Smooth muscle cell (in vitro differentiated cells): Measurements from ENCODE around the gene TNS3. TPM values are rescaled to one million over a fixed set of nuclear protein-coding genes. Genes with fewer than 3 reads are reported as not detected.

ENCODE experiments used
- DNase-seq: peaks from one replicate; lab custom pipeline; 2025; ENCODE audit not compliant: unreplicated experiment; lab: John Stamatoyannopoulos, UW
- H2AFZ ChIP-seq: fragments of 200-600 bp; sonication (generic); 2 replicates; pipeline ENCODE4 v1.6.0; 2016; ENCODE audit warnings: antibody characterized with exemption, low read depth, mild to moderate bottlenecking
- H3F3A ChIP-seq: fragments of 200-600 bp; sonication (generic); 2 replicates; pipeline ENCODE4 v1.6.0; 2017; ENCODE audit warnings: antibody characterized with exemption, low read depth
- H3K27ac ChIP-seq: fragments of 200-600 bp; sonication (generic); 2 replicates; pipeline ENCODE4 v1.5.1; 2016; ENCODE audit warnings: low read depth, mild to moderate bottlenecking
- H3K27me3 ChIP-seq: fragments of 200-600 bp; sonication (generic); 2 replicates; pipeline ENCODE4 v1.6.1; 2016; ENCODE audit warnings: low read depth, mild to moderate bottlenecking
- H3K36me3 ChIP-seq: fragments of 200-600 bp; sonication (generic); 2 replicates; pipeline ENCODE4 v1.5.1; 2016; ENCODE audit warnings: low read depth
- H3K4me1 ChIP-seq: fragments of 200-600 bp; sonication (generic); 2 replicates; pipeline ENCODE4 v1.5.1; 2016; ENCODE audit warnings: low read depth
- H3K4me2 ChIP-seq: fragments of 200-600 bp; sonication (generic); 2 replicates; pipeline ENCODE4 v1.6.0; 2016; ENCODE audit warnings: mild to moderate bottlenecking
- H3K4me3 ChIP-seq: fragments of 200-600 bp; sonication (generic); 2 replicates; pipeline ENCODE4 v1.5.1; 2016; ENCODE audit warnings: mild to moderate bottlenecking
- H3K79me2 ChIP-seq: fragments of 200-600 bp; sonication (generic); 2 replicates; pipeline ENCODE4 v1.6.0; 2016; ENCODE audit warnings: low read depth, mild to moderate bottlenecking
- H3K9ac ChIP-seq: fragments of 200-600 bp; sonication (generic); 2 replicates; pipeline ENCODE4 v1.6.0; 2016; ENCODE audit warnings: low read depth
- H3K9me3 ChIP-seq: fragments of 200-600 bp; sonication (generic); replicated peaks from 2 replicates; pipeline ENCODE4 v1.5.1; 2016; ENCODE audit warnings: low read depth
- H4K20me1 ChIP-seq: fragments of 200-600 bp; sonication (generic); 2 replicates; pipeline ENCODE4 v1.6.0; 2016; ENCODE audit warnings: low read depth
- CTCF ChIP-seq: fragments of 200-600 bp; sonication (generic); IDR thresholded peaks from 2 replicates; pipeline ENCODE4 v1.5.1; 2017; ENCODE audit warnings: borderline replicate concordance, mild to moderate bottlenecking, antibody characterized with exemption; ENCODE audit not compliant: insufficient read depth, poor library complexity, severe bottlenecking
- WGBS: methylation state at CpG from one replicate; pipeline ENCODE4 v1.1.7; 2016; ENCODE audit warnings: low lambda C conversion rate; 5-methylcytosine and 5-hydroxymethylcytosine counted together
- polyA plus RNA-seq: library from polyadenylated mRNA; unstranded; fragments of >200 nt; fragmentation: Nextera tagmentation; extraction: Ambion mirVana; gene quantifications from 2 replicates; pipeline ENCODE4 v1.2.1, GENCODE V29; 2016
- total RNA-seq: library from RNA; depleted of rRNA; stranded (reverse); fragments of >200 nt; gene quantifications from 2 replicates; pipeline ENCODE4 v1.2.3, GENCODE V29; 2014

Gene TNS3
- total and polyA plus RNA-seq, 2 experiments from 2014 or later = 32.6 to 50.5 TPM

DNA sequence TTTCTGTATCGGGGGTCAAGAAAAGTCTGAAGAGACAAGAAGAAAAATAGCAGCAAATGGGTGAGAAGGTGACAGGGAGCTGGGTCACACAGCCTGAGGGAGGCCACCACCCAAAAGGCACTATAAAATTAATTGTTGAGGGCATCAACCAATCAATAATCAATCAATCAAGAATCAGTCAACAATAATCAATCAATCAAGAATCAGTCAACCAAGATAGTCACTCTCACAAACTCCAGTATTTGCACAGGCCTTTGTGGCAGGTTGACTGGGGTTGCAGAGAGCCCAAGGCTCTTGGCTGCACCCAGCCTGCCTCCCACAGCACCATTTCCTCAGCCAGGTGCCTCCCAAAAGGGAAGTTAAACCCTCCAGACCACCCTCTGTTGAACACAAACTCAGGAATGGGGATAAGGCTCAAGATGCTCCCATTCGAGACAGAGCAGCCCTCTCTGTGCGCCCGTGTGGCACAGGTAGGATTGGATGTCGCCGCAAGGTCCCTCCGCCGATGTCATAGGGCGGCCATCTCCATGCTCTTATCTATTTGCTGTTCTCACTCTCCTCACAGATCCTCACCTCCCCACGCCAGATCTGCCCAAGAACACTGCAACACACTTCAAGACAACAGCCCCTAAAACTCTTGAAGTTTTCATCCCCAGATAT lies 64.0 kb downstream of the TNS3 start:
- peaks cover 51% of the 10 kb centered on the region for H3K79me2 ChIP-seq
- H3K4me2 ChIP-seq = peak overlapping the region; percentile 7
- H3F3A ChIP-seq = peaks cover 44% of the 10 kb centered on the region
- WGBS = 98% methylated on average over 10 of the region's 10 CpGs
- no peak for DNase-seq
- peak overlapping the region; percentile 92 for H3K27ac ChIP-seq
- H4K20me1 ChIP-seq = no peaks in the 10 kb centered on the region
- no peaks in the 10 kb centered on the region for H3K27me3 ChIP-seq
- H3K9me3 ChIP-seq = no peaks in the 10 kb centered on the region
- H3K4me3 ChIP-seq = no peak overlapping the region
- H3K9ac ChIP-seq = peak overlapping the region; percentile 32
- H3K36me3 ChIP-seq = no peaks in the 10 kb centered on the region
- no peak for TF ChIP-seq CTCF
- H2AFZ ChIP-seq = no peak overlapping the region
- peaks cover 27% of the 10 kb centered on the region for H3K4me1 ChIP-seq

DNA sequence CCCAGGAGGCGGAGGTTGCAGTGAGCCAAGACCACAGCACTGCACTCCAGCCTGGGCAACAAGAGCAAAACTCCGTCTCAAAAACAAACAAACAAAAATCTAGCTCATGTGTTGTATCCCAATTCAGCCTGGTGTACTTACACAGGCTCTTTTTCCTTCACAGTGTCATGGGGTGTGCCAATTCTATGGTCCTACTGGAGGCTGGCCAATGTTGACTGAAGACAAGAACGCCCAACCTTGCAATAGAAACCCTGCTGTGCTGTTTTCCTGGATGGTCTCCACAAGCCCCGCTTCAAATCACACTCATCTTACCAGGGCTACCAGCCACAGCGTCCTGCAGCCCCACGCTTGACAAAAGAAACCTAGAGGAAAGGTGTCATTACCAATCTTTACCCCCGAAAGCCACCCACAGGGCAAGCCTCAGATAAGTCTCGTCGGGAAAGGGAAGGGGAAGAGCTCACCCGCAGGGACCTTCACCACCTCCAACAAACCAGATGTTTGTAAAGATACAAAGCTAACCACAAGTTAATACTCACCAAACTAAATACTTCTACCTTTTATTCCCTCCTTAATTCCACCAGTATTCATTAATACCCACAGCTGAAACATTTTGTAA lies 64.8 kb downstream of the TNS3 start:
- no peaks in the 10 kb centered on the region for H3K36me3 ChIP-seq
- no peak for TF ChIP-seq CTCF
- H3K27ac ChIP-seq = peak overlapping the region; percentile 92
- no peak overlapping the region for H2AFZ ChIP-seq
- no peak overlapping the region for H3K4me2 ChIP-seq
- H3K9me3 ChIP-seq = no peaks in the 10 kb centered on the region
- H3K79me2 ChIP-seq = peaks cover 50% of the 10 kb centered on the region
- no peak for DNase-seq
- no peak overlapping the region for H3K4me3 ChIP-seq
- WGBS = 87% methylated on average over 10 of the region's 10 CpGs
- no peaks in the 10 kb centered on the region for H3K27me3 ChIP-seq
- H4K20me1 ChIP-seq = no peaks in the 10 kb centered on the region
- H3K4me1 ChIP-seq = peaks cover 35% of the 10 kb centered on the region
- no peak overlapping the region for H3K9ac ChIP-seq
- peaks cover 39% of the 10 kb centered on the region for H3F3A ChIP-seq

DNA sequence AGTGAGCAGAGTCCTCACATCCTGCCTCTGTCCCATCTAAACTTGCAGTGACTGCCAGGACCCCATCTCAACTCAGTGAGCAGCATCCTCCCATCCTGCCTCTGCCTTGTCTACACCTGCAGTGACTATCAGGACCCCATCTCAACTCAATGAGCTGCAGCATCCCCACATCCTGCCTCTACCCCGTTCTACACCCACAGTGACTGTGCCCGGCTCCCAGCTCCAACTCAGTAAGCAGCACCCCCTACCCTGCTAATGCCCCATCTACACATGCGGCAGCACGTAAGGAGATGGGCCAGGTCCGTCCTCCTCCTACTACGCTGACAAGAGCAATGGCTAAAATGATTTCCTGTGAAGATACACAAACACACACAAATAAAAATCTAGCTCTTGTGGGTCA lies 65.5 kb downstream of the TNS3 start:
- Histone ChIP-seq H3K4me3 (no peak overlapping the region), H3K4me1 (peaks cover 37% of the 10 kb centered on the region), H3K4me2 (no peak overlapping the region), H3K9me3 (no peaks in the 10 kb centered on the region), H3F3A (peaks cover 37% of the 10 kb centered on the region), H3K27ac (no peak overlapping the region), H3K9ac (no peak overlapping the region), H3K79me2 (peaks cover 52% of the 10 kb centered on the region), H3K36me3 (no peaks in the 10 kb centered on the region), H4K20me1 (no peaks in the 10 kb centered on the region), H3K27me3 (no peaks in the 10 kb centered on the region), H2AFZ (no peak overlapping the region)
- DNase-seq = no peak
- 99% methylated on average over 6 of the region's 6 CpGs for WGBS
- TF ChIP-seq CTCF = no peak
